ENCODE measurements around the gene CCDC30.
"Not testable (repeated sequence)": the region's sequence is repeated elsewhere in the genome, so short reads cannot be mapped to it uniquely, and the experiment has no call there.

CCDC30 gene

DNA sequence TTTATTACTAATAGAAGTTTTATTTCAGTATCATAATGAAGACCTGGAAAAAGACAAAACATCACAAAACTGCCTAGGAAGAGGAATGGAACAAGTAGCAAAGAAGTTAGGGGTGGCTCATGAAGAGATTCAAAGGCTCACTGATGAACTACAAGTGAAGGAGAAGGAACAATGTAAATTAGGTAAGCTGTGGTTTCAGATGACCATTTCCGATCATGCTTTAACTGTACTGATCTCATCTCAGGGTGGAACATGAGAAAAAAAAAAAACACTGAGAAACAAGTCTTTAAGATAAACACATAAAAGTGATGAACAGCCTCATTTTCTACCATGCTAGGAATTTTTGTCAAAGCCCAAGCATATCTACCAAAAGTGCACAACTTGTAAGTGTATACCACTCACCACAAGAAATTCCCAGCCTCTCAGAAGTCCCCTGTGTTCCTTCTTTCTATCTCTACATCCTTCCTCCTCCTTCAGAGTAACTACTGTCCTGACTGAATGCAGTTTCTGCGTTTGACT lies 19.6 kb downstream of the CCDC30 start:
- Mint-ChIP-seq H3K27ac (no peak overlapping the region), H3K27me3 (ENCODE audit: low read depth, poor library complexity) (peaks cover 10% of the 10 kb centered on the region), H3K4me1 (no peaks in the 10 kb centered on the region), H3K4me3 (no peak overlapping the region), H3K36me3 (ENCODE audit: low read depth) (no peaks in the 10 kb centered on the region), H3K9me3 (no peaks in the 10 kb centered on the region)
- TF ChIP-seq, protein P1, sequence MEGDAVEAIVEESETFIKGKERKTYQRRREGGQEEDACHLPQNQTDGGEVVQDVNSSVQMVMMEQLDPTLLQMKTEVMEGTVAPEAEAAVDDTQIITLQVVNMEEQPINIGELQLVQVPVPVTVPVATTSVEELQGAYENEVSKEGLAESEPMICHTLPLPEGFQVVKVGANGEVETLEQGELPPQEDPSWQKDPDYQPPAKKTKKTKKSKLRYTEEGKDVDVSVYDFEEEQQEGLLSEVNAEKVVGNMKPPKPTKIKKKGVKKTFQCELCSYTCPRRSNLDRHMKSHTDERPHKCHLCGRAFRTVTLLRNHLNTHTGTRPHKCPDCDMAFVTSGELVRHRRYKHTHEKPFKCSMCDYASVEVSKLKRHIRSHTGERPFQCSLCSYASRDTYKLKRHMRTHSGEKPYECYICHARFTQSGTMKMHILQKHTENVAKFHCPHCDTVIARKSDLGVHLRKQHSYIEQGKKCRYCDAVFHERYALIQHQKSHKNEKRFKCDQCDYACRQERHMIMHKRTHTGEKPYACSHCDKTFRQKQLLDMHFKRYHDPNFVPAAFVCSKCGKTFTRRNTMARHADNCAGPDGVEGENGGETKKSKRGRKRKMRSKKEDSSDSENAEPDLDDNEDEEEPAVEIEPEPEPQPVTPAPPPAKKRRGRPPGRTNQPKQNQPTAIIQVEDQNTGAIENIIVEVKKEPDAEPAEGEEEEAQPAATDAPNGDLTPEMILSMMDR (IDR thresholded peaks at IDR 0.05) = no peak
- no peak for DNase-seq

GRCh38 chr1:42484382-42484781 lies 21.3 kb downstream of the CCDC30 start:
- H3K27ac Mint-ChIP-seq = no peak overlapping the region
- peaks cover 9% of the 10 kb centered on the region for H3K27me3 Mint-ChIP-seq (ENCODE audit: low read depth, poor library complexity)
- no peak overlapping the region for H3K4me3 Mint-ChIP-seq
- TF ChIP-seq, protein P1 (IDR thresholded peaks at IDR 0.05) = no peak
- no peak for DNase-seq
- H3K9me3 Mint-ChIP-seq = no peaks in the 10 kb centered on the region
- H3K4me1 Mint-ChIP-seq = no peaks in the 10 kb centered on the region
- no peaks in the 10 kb centered on the region for H3K36me3 Mint-ChIP-seq (ENCODE audit: low read depth)

GRCh38 chr1:42490237-42490636 lies 27.2 kb downstream of the CCDC30 start:
- DNase-seq = no peak
- H3K36me3 Mint-ChIP-seq (ENCODE audit: low read depth) = peaks cover 5% of the 10 kb centered on the region
- TF ChIP-seq, protein P1 (IDR thresholded peaks at IDR 0.05) = no peak
- no peak overlapping the region for H3K27ac Mint-ChIP-seq
- no peaks in the 10 kb centered on the region for H3K4me1 Mint-ChIP-seq
- H3K9me3 Mint-ChIP-seq = peaks cover 13% of the 10 kb centered on the region
- peaks cover 6% of the 10 kb centered on the region for H3K27me3 Mint-ChIP-seq (ENCODE audit: low read depth, poor library complexity)
- no peak overlapping the region for H3K4me3 Mint-ChIP-seq

- H3K9me3 Mint-ChIP-seq = peaks cover 52% of the 10 kb centered on the region
- not testable (repeated sequence) for H3K4me3 Mint-ChIP-seq; H3K27ac Mint-ChIP-seq; H3K4me1 Mint-ChIP-seq; DNase-seq; H3K27me3 Mint-ChIP-seq (ENCODE audit: low read depth, poor library complexity)
- peaks cover 40% of the 10 kb centered on the region for H3K36me3 Mint-ChIP-seq (ENCODE audit: low read depth)
Observed at GRCh38 chr1:42502031-42502430, 38.9 kb downstream of the CCDC30 start.

DNA sequence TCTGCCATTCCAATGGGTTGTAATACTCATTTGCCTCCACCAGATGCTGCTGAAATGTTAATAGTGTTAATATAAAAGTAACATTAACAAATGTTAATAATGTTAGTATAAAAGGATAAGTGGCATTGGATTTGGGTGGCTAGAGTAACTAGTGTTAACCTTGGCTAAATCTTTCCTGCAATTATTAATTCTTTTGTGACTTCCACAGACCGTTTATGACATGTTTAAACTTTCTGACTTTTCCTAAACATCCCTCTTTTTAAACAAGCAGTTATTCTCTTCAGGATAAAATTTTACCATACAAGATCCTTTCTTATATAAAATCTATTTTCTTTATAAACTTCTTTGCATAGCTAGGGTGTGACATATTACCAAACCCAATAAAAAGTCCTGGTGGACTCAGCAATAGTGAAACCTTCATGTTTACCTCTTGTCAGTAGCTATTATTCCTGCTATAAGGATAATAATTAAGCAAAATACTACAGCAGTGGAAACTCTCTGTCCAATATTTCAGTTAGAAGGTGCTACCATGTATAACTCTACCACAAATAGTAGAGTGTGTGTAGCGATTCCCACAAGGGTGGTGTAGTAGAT lies 41.5 kb downstream of the CCDC30 start:
- no peak for DNase-seq
- TF ChIP-seq, protein P1 (IDR thresholded peaks at IDR 0.05) = no peak
- Mint-ChIP-seq H3K36me3 (ENCODE audit: low read depth) (peaks cover 47% of the 10 kb centered on the region), H3K4me1 (no peaks in the 10 kb centered on the region), H3K9me3 (peaks cover 73% of the 10 kb centered on the region), H3K27me3 (ENCODE audit: low read depth, poor library complexity) (peaks cover 3% of the 10 kb centered on the region), H3K27ac (no peak overlapping the region), H3K4me3 (no peak overlapping the region)

DNA sequence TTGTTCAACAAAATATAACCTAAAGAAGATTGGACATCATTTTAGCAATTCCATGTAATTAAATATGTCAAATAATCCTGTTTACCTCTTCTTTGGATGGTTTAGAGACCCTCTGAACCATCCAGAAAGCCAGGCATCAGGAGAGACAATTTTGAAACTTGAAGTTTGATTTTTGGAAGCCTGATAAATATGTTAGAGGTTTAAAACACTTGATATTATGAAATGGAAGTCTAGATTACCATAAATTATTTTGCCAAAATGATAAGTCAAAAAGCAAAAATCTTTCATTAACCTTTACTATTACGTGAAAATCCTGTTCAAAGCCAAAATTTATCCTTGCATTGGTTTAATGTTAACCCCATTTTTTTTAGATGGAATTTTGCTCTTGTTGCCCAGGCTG lies 43.5 kb downstream of the CCDC30 start:
- no peak for DNase-seq
- peaks cover 3% of the 10 kb centered on the region for H3K27me3 Mint-ChIP-seq (ENCODE audit: low read depth, poor library complexity)
- TF ChIP-seq, protein P1 (IDR thresholded peaks at IDR 0.05) = no peak
- peaks cover 88% of the 10 kb centered on the region for H3K9me3 Mint-ChIP-seq
- H3K4me1 Mint-ChIP-seq = no peaks in the 10 kb centered on the region
- no peak overlapping the region for H3K27ac Mint-ChIP-seq
- peaks cover 54% of the 10 kb centered on the region for H3K36me3 Mint-ChIP-seq (ENCODE audit: low read depth)
- H3K4me3 Mint-ChIP-seq = no peak overlapping the region

- DNase-seq; H3K4me3 Mint-ChIP-seq; H3K27me3 Mint-ChIP-seq (ENCODE audit: low read depth, poor library complexity); H3K27ac Mint-ChIP-seq; H3K4me1 Mint-ChIP-seq: not testable (repeated sequence)
- Mint-ChIP-seq H3K9me3 (peaks cover 75% of the 10 kb centered on the region), H3K36me3 (ENCODE audit: low read depth) (peaks cover 40% of the 10 kb centered on the region)
Observed at GRCh38 chr1:42511581-42512155, 48.6 kb downstream of the CCDC30 start.

Data from nephron progenitor cell (in vitro differentiated cells).